ENCODE data around the gene DNAH6.

- TF ChIP-seq CTCF (IDR thresholded peaks at IDR 0.05; ENCODE audit: insufficient read depth, low read length, poor library complexity, severe bottlenecking), result no peak
- TF ChIP-seq EZH2phosphoT487 (conservative IDR thresholded peaks at IDR 0.05; ENCODE audit: low read length), result no peak
Observed at GRCh38 chr2:84532291-84532690, 16.0 kb downstream of the DNAH6 start.
